Measurements from ENCODE around the gene ODAD2. TPM values are rescaled to one million over a fixed set of nuclear protein-coding genes. Genes with fewer than 3 reads are reported as not detected.

ODAD2 gene
- total and polyA plus RNA-seq, 8 donors: 0.15 to 0.52 (median 0.28) TPM; not detected in 5

- intact Hi-C loops (cut with DNase I): no loop called here
- no peaks in the 10 kb centered on the region for H3K27me3 ChIP-seq
- no peaks in the 10 kb centered on the region for H3K9me3 ChIP-seq
- ATAC-seq (no peak), FAIRE-seq (no peak), DNase-seq (no peak)
- H3K4me3 ChIP-seq: no peak overlapping the region
- H3K36me3 ChIP-seq: no peaks in the 10 kb centered on the region
- TF ChIP-seq CTCF (IDR thresholded peaks at IDR 0.05): no peak
- H3K4me1 ChIP-seq: no peaks in the 10 kb centered on the region
- 69 to 76% methylated on average over 3 of the region's 3 CpGs for WGBS, 2 donors
- H3K27ac ChIP-seq: no peak overlapping the region
These were observed 37.7 kb upstream of the ODAD2 start for GRCh38 chr10:28036587-28036986.

GRCh38 chr10:28020993-28021982, 22.4 kb upstream of the ODAD2 start:
- 50 to 59% methylated on average over 5 of the region's 5 CpGs for WGBS, 2 donors
- intact Hi-C loops (cut with DNase I): no loop called here
- H3K27ac ChIP-seq: no peak overlapping the region
- no peaks in the 10 kb centered on the region for H3K36me3 ChIP-seq
- no peaks in the 10 kb centered on the region for H3K9me3 ChIP-seq
- no peak for TF ChIP-seq CTCF (IDR thresholded peaks at IDR 0.05)
- no peak for DNase-seq
- FAIRE-seq: no peak
- no peak overlapping the region for H3K4me3 ChIP-seq
- no peaks in the 10 kb centered on the region for H3K27me3 ChIP-seq
- no peaks in the 10 kb centered on the region for H3K4me1 ChIP-seq
- no peak for ATAC-seq

GRCh38 chr10:28020080-28020860, 21.4 kb upstream of the ODAD2 start:
- Histone ChIP-seq H3K9me3 (no peaks in the 10 kb centered on the region), H3K4me3 (no peak overlapping the region), H3K27me3 (no peaks in the 10 kb centered on the region), H3K36me3 (no peaks in the 10 kb centered on the region), H3K4me1 (no peaks in the 10 kb centered on the region), H3K27ac (no peak overlapping the region)
- FAIRE-seq (no peak), DNase-seq (no peak), ATAC-seq (no peak)
- 81 to 87% methylated on average over 12 of the region's 12 CpGs for WGBS, 2 donors
- intact Hi-C loops (cut with DNase I): no loop called here
- TF ChIP-seq CTCF (IDR thresholded peaks at IDR 0.05): no peak

DNA sequence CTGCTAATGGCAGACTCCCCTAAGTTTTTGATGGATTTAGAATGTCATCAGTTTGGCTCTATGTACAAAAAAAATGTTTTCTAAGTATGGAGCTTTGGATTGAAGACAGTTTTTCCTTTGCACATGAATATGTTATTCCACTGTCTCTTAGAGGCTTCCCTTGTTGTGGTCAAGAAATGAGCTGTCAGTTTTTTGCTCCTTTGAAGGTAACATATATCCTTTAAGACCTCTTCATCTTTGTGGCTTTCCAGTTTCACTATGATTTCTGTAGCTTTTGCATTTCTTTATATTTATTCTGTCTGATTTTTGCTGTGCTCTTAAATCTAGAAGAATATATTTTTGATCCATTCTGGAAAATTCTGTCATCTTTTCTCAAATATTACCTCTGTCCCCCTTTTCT, 15.8 kb upstream of the ODAD2 start:
- FAIRE-seq (no peak), DNase-seq (no peak), ATAC-seq (no peak)
- Histone ChIP-seq H3K4me3 (no peak overlapping the region), H3K9me3 (no peaks in the 10 kb centered on the region), H3K4me1 (no peaks in the 10 kb centered on the region), H3K27ac (no peak overlapping the region), H3K27me3 (peaks cover 0 to 6% (median 0%) of the 10 kb centered on the region in 4 donors), H3K36me3 (no peaks in the 10 kb centered on the region)
- intact Hi-C loops (cut with DNase I): no loop called here
- TF ChIP-seq CTCF (IDR thresholded peaks at IDR 0.05): no peak
